Measurements from ENCODE around the gene CDH12.

DNA sequence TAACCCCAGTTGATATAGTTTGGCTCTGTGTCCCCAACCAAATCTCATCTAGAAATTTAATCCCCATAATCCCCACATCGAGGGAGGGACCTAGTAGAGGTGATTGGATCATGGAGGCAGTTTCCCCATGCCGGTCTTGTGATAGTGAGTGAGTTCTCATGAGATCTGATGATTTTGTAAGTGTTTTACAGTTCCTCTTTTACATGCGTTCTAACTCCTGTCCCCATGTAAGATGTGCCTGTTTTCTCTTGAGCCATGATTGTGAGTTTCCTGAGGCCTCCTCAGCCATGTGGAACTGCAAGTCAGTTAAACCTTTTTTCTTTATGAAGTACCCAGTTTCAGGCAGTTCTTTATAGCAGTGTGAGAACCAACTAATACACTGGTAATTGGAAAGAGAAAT is 73.6 kb downstream of the CDH12 start:
- TF ChIP-seq, protein P1, sequence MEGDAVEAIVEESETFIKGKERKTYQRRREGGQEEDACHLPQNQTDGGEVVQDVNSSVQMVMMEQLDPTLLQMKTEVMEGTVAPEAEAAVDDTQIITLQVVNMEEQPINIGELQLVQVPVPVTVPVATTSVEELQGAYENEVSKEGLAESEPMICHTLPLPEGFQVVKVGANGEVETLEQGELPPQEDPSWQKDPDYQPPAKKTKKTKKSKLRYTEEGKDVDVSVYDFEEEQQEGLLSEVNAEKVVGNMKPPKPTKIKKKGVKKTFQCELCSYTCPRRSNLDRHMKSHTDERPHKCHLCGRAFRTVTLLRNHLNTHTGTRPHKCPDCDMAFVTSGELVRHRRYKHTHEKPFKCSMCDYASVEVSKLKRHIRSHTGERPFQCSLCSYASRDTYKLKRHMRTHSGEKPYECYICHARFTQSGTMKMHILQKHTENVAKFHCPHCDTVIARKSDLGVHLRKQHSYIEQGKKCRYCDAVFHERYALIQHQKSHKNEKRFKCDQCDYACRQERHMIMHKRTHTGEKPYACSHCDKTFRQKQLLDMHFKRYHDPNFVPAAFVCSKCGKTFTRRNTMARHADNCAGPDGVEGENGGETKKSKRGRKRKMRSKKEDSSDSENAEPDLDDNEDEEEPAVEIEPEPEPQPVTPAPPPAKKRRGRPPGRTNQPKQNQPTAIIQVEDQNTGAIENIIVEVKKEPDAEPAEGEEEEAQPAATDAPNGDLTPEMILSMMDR (IDR thresholded peaks at IDR 0.05), result no peak
- TF ChIP-seq POLR2AphosphoS5 (IDR thresholded peaks at IDR 0.05) (no peak), POLR2A (IDR thresholded peaks at IDR 0.05) (no peak)

Measured in suprapubic skin (tissue), 4 donors.